HepG2 (cell line): ENCODE measurements around the gene SLC22A7. TPM values are rescaled to one million over a fixed set of nuclear protein-coding genes. Genes with fewer than 3 reads are reported as not detected.

Source experiments
- ATAC-seq: fragments of 200-7000 bp; cut with Tn5 transposase; 3 replicates; pipeline ENCODE4 v1.9.1; 2020; ENCODE audit warnings: mild to moderate bottlenecking, moderate library complexity
- BruUV-seq: library from RNA; stranded (reverse); fragments of 400-500 nt; replicated peaks from 2 replicates; lab custom pipeline; 2021; lab: Mats Ljungman, UMichigan
- CTCF ChIA-PET: fragments of 300-600 bp; formaldehyde crosslinking; extraction: SDS; loops from one replicate; lab custom pipeline; 2021; ENCODE audit warnings: low total read pairs, inconsistent platforms, low intra/inter-chr PET ratio; lab: Yijun Ruan, JAX
- POLR2A ChIA-PET: fragments of 350-600 bp; sonication (Branson Sonifier 250); formaldehyde crosslinking; loops from one replicate; lab custom pipeline; 2020; ENCODE audit warnings: antibody characterized with exemption, inconsistent platforms; lab: Yijun Ruan, JAX
- DNase-seq: peaks from one replicate; pipeline ENCODE4 v3.0.0-alpha.2; 2015; ENCODE audit warnings: low spot score
- FAIRE-seq: peaks from 3 replicates; lab custom pipeline; 2011; peaks lifted over from hg19 to GRCh38; lab: Jason Lieb, UNC
- H2AFZ ChIP-seq: one replicate; pipeline ENCODE4 v1.6.1; 2011; ENCODE audit warnings: low read length, inconsistent platforms
- H3K27ac ChIP-seq: fragments of 300-600 bp; 3 replicates; pipeline ENCODE4 v1.8.0; 2011; ENCODE audit warnings: mixed run types, mild to moderate bottlenecking, mixed read lengths, low read length, inconsistent platforms; ENCODE audit not compliant: insufficient read depth; ENCODE audit errors: extremely low read length
- H3K27me3 ChIP-seq, 2 experiments: fragments of 200-600 bp in 1 of 2; 2 replicates in 1 of 2; 3 replicates in 1 of 2; pipeline versions ENCODE4 v1.6.0 to v1.8.0; 2011; ENCODE audit warnings: low read length in 2 of 2, mild to moderate bottlenecking in 2 of 2, moderate library complexity in 2 of 2, inconsistent platforms in 1 of 2; ENCODE audit not compliant: insufficient read depth in 2 of 2, control insufficient read depth in 1 of 2
- H3K36me3 ChIP-seq, 2 experiments: fragments of 200-600 bp in 1 of 2; replicated peaks in 1 of 2; 2 replicates in 1 of 2; 3 replicates in 1 of 2; pipeline versions ENCODE4 v1.5.1 to v1.8.0; 2011; ENCODE audit warnings: low read length in 2 of 2, inconsistent platforms in 1 of 2; ENCODE audit not compliant: insufficient read depth in 2 of 2, control insufficient read depth in 1 of 2
- H3K4me1 ChIP-seq: 2 replicates; pipeline ENCODE4 v1.5.1; 2012; ENCODE audit warnings: low read length, inconsistent platforms; ENCODE audit not compliant: insufficient read depth
- H3K4me2 ChIP-seq: 2 replicates; pipeline ENCODE4 v1.6.0; 2011; ENCODE audit warnings: low read depth, low read length, inconsistent platforms
- H3K4me3 ChIP-seq, 3 experiments: fragments of 200-600 bp in 1 of 3; sonication (generic), shearing (Covaris generic) in 1 of 3; replicated peaks in 1 of 3; 2 replicates each; pipeline ENCODE4 v1.5.1; 2011 to 2016; ENCODE audit warnings: low read length in 3 of 3, inconsistent platforms in 2 of 3, low read depth in 2 of 3, mild to moderate bottlenecking in 2 of 3, control low read depth in 1 of 3, mixed read lengths in 1 of 3; ENCODE audit not compliant: insufficient read depth in 1 of 3
- H3K79me2 ChIP-seq: one replicate; pipeline ENCODE4 v1.6.1; 2011; ENCODE audit warnings: low read length, inconsistent platforms; ENCODE audit not compliant: insufficient read depth
- H3K9ac ChIP-seq: 2 replicates; pipeline ENCODE4 v1.6.0; 2011; ENCODE audit warnings: mild to moderate bottlenecking, low read depth, low read length, inconsistent platforms; ENCODE audit not compliant: insufficient read depth
- H3K9me3 ChIP-seq: 2 replicates; pipeline ENCODE4 v1.5.1; 2012; ENCODE audit warnings: mild to moderate bottlenecking, low read length
- H4K20me1 ChIP-seq: 2 replicates; pipeline ENCODE4 v1.6.0; 2011; ENCODE audit warnings: inconsistent platforms, mild to moderate bottlenecking, low read length, moderate library complexity; ENCODE audit not compliant: insufficient read depth
- ATF7 ChIP-seq, 2 experiments: fragments of 450-650 bp in 1 of 2; sonication (generic) in 1 of 2; formaldehyde crosslinking in 1 of 2; IDR thresholded peaks; 2 replicates each; pipeline versions ENCODE4 v1.4.0 to v1.6.1; 2016 to 2020; ENCODE audit warnings: antibody characterized with exemption in 1 of 2, mild to moderate bottlenecking in 1 of 2, missing genetic modification reagents in 1 of 2
- HMG20A ChIP-seq: IDR thresholded peaks from 2 replicates; pipeline ENCODE4 v1.6.1; 2016; ENCODE audit warnings: borderline replicate concordance
- HNF4G ChIP-seq, 2 experiments: sonication (generic) in 1 of 2; formaldehyde crosslinking in 1 of 2; IDR thresholded peaks; 2 replicates each; pipeline versions ENCODE4 v1.4.0 to v1.6.1; 2011 to 2020; ENCODE audit warnings: borderline replicate concordance in 2 of 2, low read depth in 2 of 2, mild to moderate bottlenecking in 2 of 2, low read length in 1 of 2, missing genetic modification reagents in 1 of 2, moderate library complexity in 1 of 2
- NONO ChIP-seq, 2 experiments: fragments of 450-650 bp in 1 of 2; sonication (generic) in 1 of 2; formaldehyde crosslinking in 1 of 2; IDR thresholded peaks in 1 of 2; conservative IDR thresholded peaks in 1 of 2; 2 replicates each; pipeline versions ENCODE4 v1.6.1 to v1.8.0; 2017 to 2022; ENCODE audit warnings: mild to moderate bottlenecking in 1 of 2, missing genetic modification reagents in 1 of 2, moderate library complexity in 1 of 2
- PHF20 ChIP-seq: sonication (generic); formaldehyde crosslinking; IDR thresholded peaks from 2 replicates; pipeline ENCODE4 v1.5.0; 2020; ENCODE audit warnings: mild to moderate bottlenecking, missing genetic modification reagents
- POLR2A ChIP-seq, 2 experiments: IDR thresholded peaks; 2 replicates each; pipeline ENCODE4 v1.6.1; 2011; ENCODE audit warnings: low read depth in 2 of 2, low read length in 2 of 2, mild to moderate bottlenecking in 1 of 2, moderate library complexity in 1 of 2; ENCODE audit not compliant: insufficient read depth in 1 of 2
- SNAI1 ChIP-seq: sonication (generic); formaldehyde crosslinking; IDR thresholded peaks from 2 replicates; pipeline ENCODE4 v1.5.0; 2020; ENCODE audit warnings: mild to moderate bottlenecking, missing genetic modification reagents, borderline replicate concordance
- XBP1 ChIP-seq: sonication (generic); formaldehyde crosslinking; IDR thresholded peaks from 2 replicates; pipeline ENCODE4 v1.5.0; 2020; ENCODE audit warnings: missing genetic modification reagents
- ZMYM3 ChIP-seq: sonication (generic); formaldehyde crosslinking; IDR thresholded peaks from 2 replicates; pipeline ENCODE4 v1.5.1; 2020; ENCODE audit warnings: mild to moderate bottlenecking, missing genetic modification reagents
- ZNF224 ChIP-seq: sonication (generic); formaldehyde crosslinking; IDR thresholded peaks from 2 replicates; pipeline ENCODE4 v1.5.0; 2020; ENCODE audit warnings: mild to moderate bottlenecking, missing genetic modification reagents
- ZNF550 ChIP-seq: sonication (generic); formaldehyde crosslinking; IDR thresholded peaks from 2 replicates; pipeline ENCODE4 v1.4.0; 2020; ENCODE audit warnings: mild to moderate bottlenecking, missing genetic modification reagents, borderline replicate concordance
- ZNF768 ChIP-seq: sonication (generic); formaldehyde crosslinking; IDR thresholded peaks from 2 replicates; pipeline ENCODE4 v1.4.0; 2020; ENCODE audit warnings: missing genetic modification reagents
- WGBS: methylation state at CpG from one replicate; pipeline ENCODE4 v1.1.6; 2017; ENCODE audit warnings: low lambda C conversion rate; 5-methylcytosine and 5-hydroxymethylcytosine counted together
- in situ Hi-C: cut with HindIII; loops from 2 replicates; pipeline ENCODE4 v1.10.0; 2017; ENCODE audit warnings: low pct_unique_long_range_greater_than_20kb; ENCODE audit not compliant: extremely low pct_ligation_motif_present
- intact Hi-C: fragments of 100-400 bp; cut with micrococcal nuclease; formaldehyde crosslinking; loops from one replicate; pipeline ENCODE4 v1.10.0; 2022; ENCODE audit not compliant: unreplicated experiment
- polyA plus RNA-seq, 8 experiments: library from polyadenylated mRNA; depleted of rRNA in 3 of 8; stranded (reverse) in 7 of 8; unstranded in 1 of 8; fragments of >200 nt; fragmentation: Illumina TruSeq in 4 of 8; extraction: Trizol in 4 of 8; gene quantifications; 2 replicates each; pipeline versions ENCODE4 v1.2.1 to v1.2.3, GENCODE V29; 2011 to 2016; ENCODE audit warnings: low read depth in 4 of 8, missing spikeins in 1 of 8, mixed read lengths in 1 of 8; ENCODE audit not compliant: insufficient read depth in 1 of 8
- total RNA-seq, 5 experiments: library from RNA; depleted of rRNA; stranded (reverse); fragments of >200 nt; fragmentation: Illumina TruSeq; extraction: Trizol; gene quantifications; 2 replicates each; pipeline ENCODE4 v1.2.3, GENCODE V29; 2016; ENCODE audit warnings: low read depth in 1 of 5

SLC22A7 gene
- total and polyA plus RNA-seq, 2 of the 13 experiments (the other 11 are each of a cell fraction or from before 2014, with no cell fraction given), result 5.3 to 22.6 TPM

DNA sequence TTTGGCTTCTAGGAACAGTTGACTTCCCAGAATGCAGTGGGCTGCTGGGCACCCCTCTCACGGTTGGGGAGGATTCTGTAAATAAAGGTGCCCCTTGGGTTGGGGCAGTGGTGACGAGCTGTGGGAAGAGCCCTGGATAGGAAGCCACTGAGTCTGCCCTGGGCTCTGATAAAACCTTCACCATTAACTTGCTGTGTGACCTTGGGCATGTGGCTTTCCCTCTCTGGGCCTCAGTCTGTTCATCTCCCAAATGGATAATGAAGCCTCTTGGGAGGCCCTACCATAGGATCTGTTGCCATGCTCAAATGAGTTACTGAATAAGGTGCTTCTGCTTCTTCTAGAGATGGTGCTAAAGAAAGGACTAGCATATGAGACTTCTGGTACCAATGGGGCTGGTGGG is 6.8 kb downstream of the SLC22A7 start:
- Histone ChIP-seq H3K27ac (no peak overlapping the region), H3K27me3 (no peaks in the 10 kb centered on the region), H3K4me3 (no peak overlapping the region), H4K20me1 (no peaks in the 10 kb centered on the region), H3K79me2 (no peaks in the 10 kb centered on the region), H3K9me3 (no peaks in the 10 kb centered on the region), H3K36me3 (no peaks in the 10 kb centered on the region; a peak in 1 of 5 replicates), H3K9ac (no peak overlapping the region), H3K4me2 (no peak overlapping the region), H2AFZ (no peak overlapping the region), H3K4me1 (peaks cover 32% of the 10 kb centered on the region)
- no peak for DNase-seq
- no TSS peak for BruUV-seq
- TF ChIP-seq HMG20A, result no peak
- TF ChIP-seq ZMYM3, result peak; percentile 87
- TF ChIP-seq ZNF224, result no peak
- TF ChIP-seq HNF4G (IDR thresholded peaks at IDR 0.05; ENCODE audit: borderline replicate concordance, low read depth, low read length), result no peak
- TF ChIP-seq HNF4G (CRISPR knock-in tag; IDR thresholded peaks at IDR 0.05; ENCODE audit: borderline replicate concordance, low read depth), result no peak
- TF ChIP-seq ZNF768 (CRISPR knock-in tag), result peak; percentile 97
- in situ Hi-C loops (no loop called here), intact Hi-C loops (no loop called here)
- WGBS, result 95% methylated on average over 2 of the region's 2 CpGs
- ChIA-PET CTCF (no interaction called here), POLR2A (interaction anchor here (2.0 kb wide), 1 partner anchor 14 kb away, joined by 8 read pairs; no protein-coding TSS in a partner anchor)
- ATAC-seq, result no peak
- no peak for FAIRE-seq

DNA sequence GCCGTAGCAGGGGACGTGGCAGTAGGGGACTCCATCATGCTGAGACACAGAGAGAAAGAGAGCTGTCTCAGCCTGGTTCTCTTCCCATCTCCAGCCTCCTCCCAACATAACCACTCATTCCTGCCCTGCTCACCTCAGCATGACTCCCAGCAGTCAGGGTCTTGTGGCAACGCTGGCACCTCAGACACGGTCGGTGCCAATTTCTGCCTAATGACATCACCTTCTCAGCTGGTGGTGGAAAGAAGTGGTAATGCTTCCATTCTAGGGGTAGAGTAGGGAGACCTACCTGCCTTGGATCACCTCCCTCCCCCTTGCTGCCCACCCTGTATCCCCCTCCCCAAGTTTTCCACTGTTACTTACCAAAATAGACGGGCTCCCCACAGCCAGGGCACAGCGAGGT is 8.0 kb downstream of the SLC22A7 start:
- no peak for DNase-seq
- Histone ChIP-seq H4K20me1 (no peaks in the 10 kb centered on the region), H2AFZ (no peak overlapping the region), H3K36me3 (no peaks in the 10 kb centered on the region; a peak in 1 of 5 replicates), H3K27ac (no peak overlapping the region), H3K27me3 (no peaks in the 10 kb centered on the region), H3K9me3 (no peaks in the 10 kb centered on the region), H3K9ac (no peak overlapping the region), H3K4me2 (no peak overlapping the region), H3K4me3 (no peak overlapping the region), H3K4me1 (peaks cover 39% of the 10 kb centered on the region), H3K79me2 (no peaks in the 10 kb centered on the region)
- intact Hi-C loops (no loop called here), in situ Hi-C loops (no loop called here)
- ChIA-PET CTCF (no interaction called here), POLR2A (no interaction called here)
- ATAC-seq, result no peak
- TF ChIP-seq XBP1 (CRISPR knock-in tag) (no peak), ZNF550 (no peak), PHF20 (no peak), ATF7 (IDR thresholded peaks at IDR 0.05) (peak; percentile 39; the same call in 1 of the 2 replicates), ATF7 (CRISPR knock-in tag; IDR thresholded peaks at IDR 0.05) (no peak), POLR2A (IDR thresholded peaks at IDR 0.05; ENCODE audit: insufficient read depth in 1 of 2, low read depth in 2 of 2, low read length in 2 of 2) (peak in 1 of 2 experiments; percentile 43; a peak in 2 of 4 replicates), NONO (IDR thresholded peaks at IDR 0.05) (no peak), NONO (CRISPR knock-in tag; conservative IDR thresholded peaks at IDR 0.05) (peak; percentile 41; the same call in 1 of the 2 replicates), SNAI1 (CRISPR knock-in tag) (no peak)
- BruUV-seq, result no TSS peak
- 95% methylated on average over 7 of the region's 7 CpGs for WGBS
- no peak for FAIRE-seq
